ENCODE measurements around the gene CSTB.

CSTB gene

GRCh38 chr21:43810505-43811261 is 34.6 kb upstream of the CSTB start:
- peak; percentile 49 for DNase-seq

DNA sequence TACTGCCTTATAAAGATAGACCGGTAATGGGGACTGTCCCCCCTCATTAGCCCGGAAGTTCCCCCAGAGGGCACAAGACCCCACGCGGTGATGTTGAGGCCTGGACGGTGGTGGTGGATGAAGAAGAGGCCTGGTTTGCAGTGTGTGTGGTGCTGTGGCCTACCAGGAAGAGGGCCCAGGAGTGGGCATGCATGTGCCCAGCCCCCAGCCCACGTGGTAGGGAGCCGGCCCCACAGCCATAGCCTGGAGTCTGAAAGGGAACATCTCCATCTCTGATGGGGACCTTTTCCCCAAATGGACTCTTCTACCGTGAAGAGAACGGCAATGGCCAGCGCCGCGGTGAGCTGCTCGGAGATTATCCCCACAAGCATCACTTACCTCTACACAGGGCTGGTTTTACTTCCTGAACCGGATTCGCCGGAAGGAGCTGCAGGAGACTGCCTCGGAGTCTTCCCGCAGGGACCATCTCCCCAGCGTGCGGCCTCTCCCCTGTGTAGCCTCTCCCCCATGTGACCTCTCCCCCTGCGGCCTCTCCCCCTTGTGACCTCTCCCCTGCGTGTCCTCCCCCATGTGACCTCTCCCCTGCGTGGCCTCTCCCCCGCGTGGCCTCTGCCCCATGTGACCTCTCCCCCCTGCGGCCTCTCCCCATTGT is 33.9 kb upstream of the CSTB start:
- DNase-seq = no peak

DNA sequence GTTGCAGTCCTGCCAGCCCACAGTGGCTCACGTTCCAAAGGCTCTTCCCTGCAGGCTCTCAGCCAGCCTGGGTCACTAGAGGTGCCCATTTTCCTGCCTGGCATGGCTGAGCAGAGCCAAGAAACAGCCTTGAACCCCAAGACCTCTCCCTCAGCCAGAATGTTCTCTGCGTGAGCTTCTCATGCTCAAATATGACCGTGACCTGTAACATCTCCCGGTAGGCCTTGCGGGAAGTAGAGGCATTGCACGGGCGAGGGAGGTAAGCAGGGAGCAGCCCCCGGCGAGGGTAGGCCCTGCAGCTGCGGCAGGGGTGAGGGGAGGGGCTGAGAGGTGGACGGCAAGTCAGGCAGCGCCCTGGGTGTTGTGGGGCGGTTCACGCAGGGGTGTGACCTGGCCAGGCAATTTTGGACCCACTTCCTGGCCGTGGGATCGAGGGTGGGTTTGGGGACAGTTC is 33.3 kb upstream of the CSTB start:
- no peak for DNase-seq

GRCh38 chr21:43808832-43809251 is 32.7 kb upstream of the CSTB start:
- DNase-seq = no peak

- no peak for DNase-seq
These were observed 32.3 kb upstream of the CSTB start for GRCh38 chr21:43808367-43808766.

GRCh38 chr21:43806017-43806710 is 30.1 kb upstream of the CSTB start:
- DNase-seq = no peak

- DNase-seq = no peak
These were observed 29.2 kb upstream of the CSTB start for GRCh38 chr21:43805275-43805800.

- DNase-seq = no peak
These were observed 27.6 kb upstream of the CSTB start for GRCh38 chr21:43803558-43804300.

- no peak for DNase-seq
These were observed 26.7 kb upstream of the CSTB start for GRCh38 chr21:43802713-43803313.

GRCh38 chr21:43801006-43801783 is 25.1 kb upstream of the CSTB start:
- no peak for DNase-seq

GRCh38 chr21:43800566-43800965 is 24.5 kb upstream of the CSTB start:
- no peak for DNase-seq

DNA sequence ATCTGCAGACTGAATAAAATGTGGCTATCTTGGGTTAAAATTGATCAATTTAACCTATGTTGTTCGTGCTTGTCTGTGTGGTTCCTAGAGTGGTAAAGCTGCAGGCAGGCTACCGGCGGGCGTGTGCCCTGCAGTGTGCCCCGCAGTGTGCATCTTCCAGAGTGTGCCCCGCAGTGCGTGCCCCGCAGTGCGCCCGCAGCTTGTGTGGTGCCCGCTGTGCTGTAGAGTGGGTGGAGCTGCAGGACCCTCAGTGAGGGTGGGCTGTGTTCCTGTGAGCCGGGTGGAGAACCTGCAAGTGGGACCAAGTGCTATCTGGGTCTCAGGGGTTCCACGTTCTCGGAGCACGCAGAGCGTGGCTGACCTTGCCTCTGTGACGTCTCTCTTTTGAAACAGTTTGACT is 24.0 kb upstream of the CSTB start:
- no peak for DNase-seq

- DNase-seq = no peak
These were observed 23.3 kb upstream of the CSTB start for GRCh38 chr21:43799301-43799840.

DNA sequence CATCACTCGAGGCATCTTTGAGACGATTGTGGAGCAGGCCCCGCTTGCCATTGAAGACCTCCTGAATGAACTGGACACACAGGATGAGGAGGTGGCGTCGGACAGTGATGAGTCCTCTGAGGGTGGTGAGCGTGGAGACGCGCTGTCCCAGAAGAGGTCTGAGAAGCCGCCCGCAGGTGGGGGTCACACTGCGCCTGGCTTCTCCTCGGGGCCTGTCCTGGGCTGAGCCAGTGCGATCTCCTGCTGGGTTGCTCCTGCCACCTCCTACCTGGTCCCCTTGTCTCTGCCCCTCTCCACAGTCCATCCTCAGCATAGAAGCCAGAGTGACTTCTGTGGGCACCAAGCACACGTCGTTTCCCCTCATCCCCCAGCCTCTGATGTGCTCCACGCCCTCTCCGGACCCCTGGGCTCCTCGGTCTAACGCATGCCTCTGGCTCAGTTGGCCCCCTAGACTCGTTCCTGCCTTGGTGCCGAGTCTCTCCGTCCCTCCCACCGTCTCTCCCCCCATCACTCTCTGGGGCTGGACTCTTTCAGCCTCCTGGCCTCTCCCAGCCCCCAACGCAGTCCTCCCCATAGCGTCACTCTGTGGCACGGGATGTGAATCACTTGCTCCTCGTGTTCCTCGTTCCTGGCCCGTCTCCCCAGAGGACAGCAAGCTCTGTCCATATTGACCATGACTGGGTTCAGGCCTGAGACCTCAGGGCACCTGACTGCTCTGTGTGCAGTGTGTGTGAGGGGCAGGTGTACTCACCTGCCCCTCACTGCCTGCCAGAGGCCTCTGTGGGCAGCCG is 22.0 kb upstream of the CSTB start:
- DNase-seq = no peak

- DNase-seq = no peak
These were observed 21.3 kb upstream of the CSTB start for GRCh38 chr21:43797415-43797814.

DNA sequence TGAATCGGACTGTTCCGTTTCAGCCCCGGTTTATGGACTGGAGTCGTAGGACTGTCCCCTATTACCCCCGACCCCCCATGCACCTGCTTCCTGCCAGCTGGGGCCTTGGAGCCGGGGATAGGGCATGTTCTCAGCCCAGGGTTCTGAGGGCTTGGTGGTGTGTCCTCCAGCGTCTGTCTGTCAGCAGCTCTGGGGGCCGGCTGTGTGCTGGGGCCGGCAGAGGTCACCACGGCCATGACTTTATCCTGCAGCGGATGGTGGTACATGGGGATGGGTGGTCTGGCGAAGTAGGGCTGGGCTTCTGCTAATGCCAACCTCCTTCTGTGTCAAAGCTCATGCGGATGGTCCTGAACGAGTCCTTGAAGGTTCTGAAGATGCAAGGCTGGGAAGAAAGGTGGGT is 18.7 kb upstream of the CSTB start:
- no peak for DNase-seq

DNA sequence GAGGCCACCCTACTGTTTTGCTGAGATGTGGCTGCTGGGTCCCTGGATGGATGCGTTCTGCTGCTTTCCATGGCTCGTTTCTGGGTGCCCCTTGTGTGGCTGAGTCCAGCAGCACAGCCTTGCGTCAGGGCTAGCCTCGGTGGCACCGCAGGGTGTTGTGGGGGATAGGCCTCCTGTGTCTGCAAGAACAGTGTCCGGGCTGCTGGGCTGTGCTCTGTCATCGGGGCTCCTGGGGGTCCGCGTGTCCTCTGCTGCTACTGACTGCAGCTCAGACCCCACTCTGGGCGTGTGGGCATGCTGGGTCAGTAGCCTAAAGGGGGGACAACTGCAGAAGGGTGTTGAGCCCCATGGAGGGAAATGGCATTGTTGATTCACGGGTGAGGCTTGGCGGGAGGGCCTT is 18.2 kb upstream of the CSTB start:
- DNase-seq = no peak

GRCh38 chr21:43793243-43793642 is 17.1 kb upstream of the CSTB start:
- DNase-seq = no peak

GRCh38 chr21:43792406-43792805 is 16.3 kb upstream of the CSTB start:
- no peak for DNase-seq

DNA sequence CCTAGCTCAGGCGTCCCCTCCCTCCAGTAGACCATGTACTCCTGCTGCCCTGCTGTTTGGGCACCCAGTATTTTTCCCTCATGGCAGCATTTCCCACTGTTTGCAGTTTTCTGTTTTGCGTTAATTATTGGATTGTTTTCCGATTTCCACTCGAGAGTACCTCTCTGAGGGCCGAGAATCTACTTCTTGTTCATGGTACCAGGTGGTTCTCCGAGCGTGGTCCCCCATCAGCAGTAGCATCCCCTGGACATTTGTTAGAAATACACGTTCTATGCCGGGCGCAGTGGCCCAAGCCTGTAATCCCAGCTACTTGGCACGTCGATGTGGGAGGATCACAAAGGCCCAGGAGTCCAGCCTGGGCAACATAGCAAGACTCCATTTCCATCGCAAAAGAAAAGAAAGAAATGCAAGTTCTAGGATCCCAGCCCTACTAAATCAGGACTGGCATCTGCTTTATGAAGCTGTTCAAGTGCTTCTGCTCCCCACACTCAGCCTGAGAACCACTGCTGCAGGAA is 14.0 kb upstream of the CSTB start:
- no peak for DNase-seq
